Tongue (tissue), 2 donors: ENCODE measurements around the gene C2CD4C. TPM values are rescaled to one million over a fixed set of nuclear protein-coding genes. Genes with fewer than 3 reads are reported as not detected.
A peak's percentile ranks its signal among the peaks of the same experiment; 100 is the strongest.
"Not testable (repeated sequence)": the region's sequence is repeated elsewhere in the genome, so short reads cannot be mapped to it uniquely, and the experiment has no call there.

Experiments
- DNase-seq: peaks from one replicate; pipeline ENCODE4 v3.0.0-alpha.2; 2015
- total RNA-seq: library from RNA; depleted of rRNA; stranded (reverse); fragments of >200 nt; gene quantifications from one replicate; pipeline ENCODE4 v1.2.3, GENCODE V29; 2014

Gene C2CD4C
- total RNA-seq = 1.6 TPM

GRCh38 chr19:408902-409515 is at the start of gene C2CD4C:
TSS of gene C2CD4C (minus strand) at chr19:409147. CDS start at chr19:408361, 786 bp downstream.
- peak; percentile 53 for DNase-seq

- DNase-seq = no peak
Measured at GRCh38 chr19:458091-459042, 49.4 kb upstream of the C2CD4C start.

- no peak for DNase-seq
Measured at GRCh38 chr19:457636-458035, 48.7 kb upstream of the C2CD4C start.

- DNase-seq = peak; percentile 20
Measured at GRCh38 chr19:456547-457110, 47.7 kb upstream of the C2CD4C start.

- DNase-seq = no peak
Measured at GRCh38 chr19:455851-456546, 47.1 kb upstream of the C2CD4C start.

GRCh38 chr19:455031-455705 is 46.2 kb upstream of the C2CD4C start:
- no peak for DNase-seq

GRCh38 chr19:453606-454005 is 44.7 kb upstream of the C2CD4C start:
- no peak for DNase-seq

- DNase-seq = no peak
Measured at GRCh38 chr19:452829-453228, 43.9 kb upstream of the C2CD4C start.

- not testable (repeated sequence) for DNase-seq
Measured at GRCh38 chr19:450912-451481, 42.0 kb upstream of the C2CD4C start.

GRCh38 chr19:449916-450315 is 41.0 kb upstream of the C2CD4C start:
- DNase-seq = no peak

GRCh38 chr19:447816-448560 is 39.0 kb upstream of the C2CD4C start:
- peak; percentile 85 for DNase-seq

GRCh38 chr19:447064-447426 is 38.1 kb upstream of the C2CD4C start:
- no peak for DNase-seq

- DNase-seq = no peak
Measured at GRCh38 chr19:444677-445210, 35.8 kb upstream of the C2CD4C start.

GRCh38 chr19:443005-443404 is 34.1 kb upstream of the C2CD4C start:
- DNase-seq = no peak

GRCh38 chr19:442085-442484 is 33.1 kb upstream of the C2CD4C start:
- no peak for DNase-seq

- DNase-seq = peak; percentile 83
Measured at GRCh38 chr19:441213-441836, 32.4 kb upstream of the C2CD4C start.

- DNase-seq = no peak
Measured at GRCh38 chr19:440391-441212, 31.7 kb upstream of the C2CD4C start.

- no peak for DNase-seq
Measured at GRCh38 chr19:439167-439900, 30.4 kb upstream of the C2CD4C start.
